Breast epithelium (tissue), 4 donors: ENCODE data around the gene TMEM86B. TPM values are rescaled to one million over a fixed set of nuclear protein-coding genes. Genes with fewer than 3 reads are reported as not detected.

ENCODE experiments used
- DNase-seq, 2 donors: peaks; one replicate each; pipeline ENCODE4 v3.0.0-alpha.2; 2019; ENCODE audit warnings: low spot score in 2 of 2
- H3K27ac ChIP-seq, 2 donors: fragments of 200-600 bp; sonication (generic) in 1 of 2; one replicate each; pipeline ENCODE4 v1.5.1; 2016 to 2019; ENCODE audit warnings: mild to moderate bottlenecking in 1 of 2
- H3K27me3 ChIP-seq, 2 donors: fragments of 200-600 bp; sonication (generic) in 1 of 2; one replicate each; pipeline versions ENCODE4 v1.5.1 to v1.6.0; 2017 to 2019; ENCODE audit warnings: control low read depth in 1 of 2, mild to moderate bottlenecking in 1 of 2
- H3K36me3 ChIP-seq: fragments of 200-600 bp; one replicate; pipeline ENCODE4 v1.5.1; 2019
- H3K4me1 ChIP-seq, 2 donors: fragments of 200-600 bp; sonication (generic); one replicate each; pipeline ENCODE4 v1.5.1; 2016 to 2019; ENCODE audit warnings: control low read depth in 1 of 2
- H3K4me3 ChIP-seq, 3 donors: fragments of 200-600 bp; sonication (generic); 1 replicate in 2 of 3; 2 replicates in 1 of 3; pipeline ENCODE4 v1.5.1; 2016 to 2019; ENCODE audit warnings: mild to moderate bottlenecking in 3 of 3, moderate library complexity in 2 of 3
- H3K9me3 ChIP-seq, 2 donors: fragments of 200-600 bp; sonication (generic) in 1 of 2; one replicate each; pipeline ENCODE4 v1.5.1; 2016 to 2019; ENCODE audit warnings: control low read depth in 1 of 2
- CTCF ChIP-seq, 3 donors: fragments of 450-650 bp; IDR thresholded peaks; one replicate each; pipeline ENCODE4 v1.5.1; 2016 to 2017; ENCODE audit warnings: antibody characterized with exemption in 3 of 3, mild to moderate bottlenecking in 3 of 3, moderate library complexity in 3 of 3
- POLR2A ChIP-seq: fragments of 450-650 bp; IDR thresholded peaks from one replicate; pipeline ENCODE4 v1.6.1; 2016; ENCODE audit warnings: antibody characterized with exemption, mild to moderate bottlenecking, moderate library complexity
- POLR2AphosphoS5 ChIP-seq, 3 donors: sonication (generic); formaldehyde crosslinking; IDR thresholded peaks; one replicate each; pipeline ENCODE4 v1.6.1; 2017; ENCODE audit warnings: antibody characterized with exemption in 3 of 3
- intact Hi-C: fragments of 100-400 bp; cut with DNase I; formaldehyde crosslinking; loops from one replicate; pipeline ENCODE4 v1.15.1; 2023; ENCODE audit warnings: low total_unique reads
- total RNA-seq, 3 donors: library from RNA; depleted of rRNA; stranded (reverse); fragments of >200 nt; gene quantifications; one replicate each; pipeline ENCODE4 v1.1.0, GENCODE V29; 2016

TMEM86B gene
- total RNA-seq, 3 donors from 2014 or later = 0.80 to 3.6 (median 1.6) TPM

GRCh38 chr19:55252760-55253663 is 24.4 kb upstream of the TMEM86B start:
- DNase-seq = no peak
- H3K27ac ChIP-seq = no peak overlapping the region
- H3K36me3 ChIP-seq = no peaks in the 10 kb centered on the region
- H3K9me3 ChIP-seq = no peaks in the 10 kb centered on the region
- peaks cover 0 to 14% of the 10 kb centered on the region in 2 donors for H3K4me1 ChIP-seq
- intact Hi-C loops = no loop called here
- H3K27me3 ChIP-seq = no peaks in the 10 kb centered on the region
- no peak overlapping the region for H3K4me3 ChIP-seq
- TF ChIP-seq POLR2A (no peak), POLR2AphosphoS5 (IDR thresholded peaks at IDR 0.05) (no peak), CTCF (IDR thresholded peaks at IDR 0.05) (no peak)

- Histone ChIP-seq H3K4me1 (peaks cover 0 to 18% of the 10 kb centered on the region in 2 donors), H3K4me3 (no peak overlapping the region), H3K27ac (peak overlapping the region in 1 of 2 donors; percentile 12), H3K36me3 (no peaks in the 10 kb centered on the region), H3K9me3 (no peaks in the 10 kb centered on the region), H3K27me3 (no peaks in the 10 kb centered on the region)
- DNase-seq = no peak
- TF ChIP-seq POLR2AphosphoS5 (IDR thresholded peaks at IDR 0.05) (no peak), CTCF (IDR thresholded peaks at IDR 0.05) (no peak)
- intact Hi-C loops = no loop called here
These were observed 22.9 kb upstream of the TMEM86B start for GRCh38 chr19:55251341-55252081.

- intact Hi-C loops = no loop called here
- no peaks in the 10 kb centered on the region for H3K36me3 ChIP-seq
- no peak overlapping the region for H3K4me3 ChIP-seq
- H3K27ac ChIP-seq = peak overlapping the region in 1 of 2 donors; percentile 5
- H3K9me3 ChIP-seq = no peaks in the 10 kb centered on the region
- TF ChIP-seq POLR2A = no peak
- TF ChIP-seq POLR2AphosphoS5 (IDR thresholded peaks at IDR 0.05) = no peak
- TF ChIP-seq CTCF (IDR thresholded peaks at IDR 0.05) = no peak
- no peaks in the 10 kb centered on the region for H3K27me3 ChIP-seq
- no peak for DNase-seq
- H3K4me1 ChIP-seq = peaks cover 0 to 14% of the 10 kb centered on the region in 2 donors
These were observed 21.9 kb upstream of the TMEM86B start for GRCh38 chr19:55250262-55251036.

GRCh38 chr19:55249841-55250240 is 21.3 kb upstream of the TMEM86B start:
- Histone ChIP-seq H3K4me1 (peaks cover 0 to 9% of the 10 kb centered on the region in 2 donors), H3K27ac (no peak overlapping the region), H3K4me3 (no peak overlapping the region), H3K36me3 (peaks cover 2% of the 10 kb centered on the region), H3K9me3 (no peaks in the 10 kb centered on the region), H3K27me3 (no peaks in the 10 kb centered on the region)
- no peak for DNase-seq
- intact Hi-C loops = no loop called here
- TF ChIP-seq POLR2A (no peak), POLR2AphosphoS5 (IDR thresholded peaks at IDR 0.05) (no peak), CTCF (IDR thresholded peaks at IDR 0.05) (no peak)
